HG03521 (cell line): ENCODE measurements around the gene PPT1.
"Not testable (repeated sequence)": the region's sequence is repeated elsewhere in the genome, so short reads cannot be mapped to it uniquely, and the experiment has no call there.

Source experiments
- ATAC-seq: cut with Tn5 transposase; IDR thresholded peaks from one replicate; pipeline ENCODE4 v1.9.1; 2021; ENCODE audit warnings: mild to moderate bottlenecking, moderate library complexity; ENCODE audit not compliant: unreplicated experiment

The PPT1 gene

DNA sequence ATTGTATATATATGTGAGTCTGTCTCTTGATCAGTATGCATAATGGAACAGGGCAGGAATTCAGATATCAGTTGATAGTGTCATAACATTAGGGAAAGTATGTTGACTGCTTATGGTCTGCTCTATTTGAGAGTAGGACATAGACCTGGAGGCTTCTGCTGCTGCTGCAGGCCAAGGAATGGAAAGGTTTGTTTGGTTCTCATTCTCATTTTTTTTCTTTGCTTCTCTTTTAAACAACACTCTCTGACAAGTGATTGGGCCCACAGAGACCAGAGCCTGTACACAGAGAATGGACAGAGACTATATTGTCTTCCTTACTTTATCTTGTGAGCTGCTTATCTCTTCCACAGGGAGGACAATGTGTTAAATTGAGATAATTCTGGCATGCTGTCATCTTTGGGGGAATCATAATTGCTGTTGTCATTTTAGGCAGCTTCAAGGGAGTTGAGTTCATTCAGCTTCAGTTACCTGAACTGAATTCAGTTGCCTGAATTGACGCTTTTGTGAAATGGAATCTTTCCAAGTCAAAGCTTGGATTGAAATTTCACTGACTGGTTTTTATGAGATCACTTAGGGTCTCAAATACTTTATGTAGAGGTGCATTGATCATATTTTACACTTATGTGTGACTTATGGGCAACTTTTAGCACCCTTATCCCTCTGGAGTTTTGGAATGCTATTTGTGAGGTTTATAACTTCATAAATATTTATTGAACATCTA lies 39.6 kb downstream of the PPT1 start:
- no peak for ATAC-seq

DNA sequence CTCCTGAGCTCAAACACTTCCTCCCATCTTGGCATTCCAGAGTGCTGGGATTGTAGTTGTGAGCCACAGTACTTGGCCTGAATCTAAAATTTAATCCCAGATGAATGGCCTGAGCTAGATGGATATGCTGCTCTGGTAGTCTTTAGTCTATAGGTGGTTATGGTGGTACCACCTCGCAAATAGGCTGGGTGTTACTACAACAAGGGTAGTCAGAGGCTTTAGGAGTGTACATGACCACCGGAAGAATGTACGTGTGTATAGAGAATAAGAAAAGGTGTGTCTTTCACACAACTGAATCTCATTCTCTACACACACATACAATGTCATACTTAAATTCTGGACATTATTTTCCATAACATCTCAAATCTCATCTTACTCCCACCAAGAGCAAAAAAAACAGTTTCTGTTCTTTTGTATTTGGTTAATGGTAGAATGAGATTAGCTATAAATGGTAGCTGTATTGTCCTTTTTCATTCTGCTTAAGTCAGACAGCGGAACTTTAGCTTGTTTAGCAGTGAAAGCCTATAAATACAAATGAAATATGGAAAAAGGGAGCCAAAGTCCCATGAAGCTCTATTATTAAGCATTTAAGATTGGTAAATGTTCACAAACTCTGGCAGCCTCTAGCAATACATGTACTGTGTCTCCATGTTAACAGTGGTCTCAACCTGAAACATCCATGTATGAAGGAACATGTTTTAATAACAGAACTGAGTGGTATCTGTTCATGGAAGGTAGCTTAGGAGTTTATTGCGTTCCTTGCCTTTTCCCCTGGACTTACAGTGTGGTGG lies 40.3 kb downstream of the PPT1 start:
- no peak for ATAC-seq

DNA sequence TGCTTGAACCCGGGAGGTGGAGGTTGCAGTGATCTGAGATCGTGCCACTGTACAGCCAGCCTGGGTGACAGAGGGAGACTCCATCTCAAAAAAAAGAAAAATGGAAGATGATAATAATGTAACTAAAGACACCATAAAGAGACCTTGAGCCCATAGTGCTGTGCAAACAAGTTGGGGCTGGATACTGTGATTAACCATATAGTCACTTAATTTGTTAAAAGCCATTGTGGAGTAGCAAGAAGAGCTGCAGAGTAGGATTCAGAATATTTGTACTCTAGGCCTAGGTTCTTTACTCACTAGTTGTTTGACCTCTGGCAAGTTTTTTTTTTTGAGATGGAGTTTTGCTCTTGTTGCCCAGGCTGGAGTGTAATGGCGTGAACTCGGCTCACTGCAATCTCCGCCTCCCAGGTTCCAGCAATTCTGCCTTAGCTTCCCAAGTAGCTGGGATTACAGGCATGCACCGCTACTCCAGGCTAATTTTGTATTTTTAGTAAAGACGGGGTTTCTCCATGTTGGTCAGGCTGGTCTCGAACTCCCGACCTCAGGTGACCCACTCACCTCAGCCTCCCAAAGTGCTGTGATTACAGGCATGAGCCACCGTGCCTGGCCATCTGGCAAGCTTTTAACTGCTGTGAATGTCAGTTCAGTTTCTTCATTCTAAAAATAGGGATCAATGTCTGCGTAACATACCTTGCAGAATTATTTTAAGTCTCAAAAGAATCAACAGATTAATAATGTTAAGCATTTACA lies 43.7 kb downstream of the PPT1 start:
- ATAC-seq = no peak

GRCh38 chr1:40050863-40051262 lies 46.2 kb downstream of the PPT1 start:
- ATAC-seq = no peak

DNA sequence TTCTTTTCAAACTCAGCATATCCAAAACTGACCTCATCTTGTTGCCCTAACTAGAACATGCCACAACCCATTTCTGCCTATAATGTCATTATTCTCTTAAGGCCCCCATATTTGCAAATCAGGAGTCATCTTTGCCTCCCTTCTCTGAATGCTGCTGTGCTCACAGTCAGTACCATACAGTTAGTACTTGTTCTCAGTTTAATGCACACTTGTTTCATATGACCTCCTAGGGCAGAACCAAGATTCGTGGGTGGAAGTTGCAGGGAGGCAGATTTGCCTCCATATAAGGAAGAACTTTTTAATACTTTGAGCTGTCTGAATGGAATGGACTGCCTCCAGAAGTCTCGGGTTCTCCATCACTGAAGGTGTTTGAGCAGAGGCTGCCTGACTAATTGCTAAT lies 47.3 kb downstream of the PPT1 start:
- no peak for ATAC-seq

GRCh38 chr1:40047769-40048168 lies 49.3 kb downstream of the PPT1 start:
- ATAC-seq = no peak

DNA sequence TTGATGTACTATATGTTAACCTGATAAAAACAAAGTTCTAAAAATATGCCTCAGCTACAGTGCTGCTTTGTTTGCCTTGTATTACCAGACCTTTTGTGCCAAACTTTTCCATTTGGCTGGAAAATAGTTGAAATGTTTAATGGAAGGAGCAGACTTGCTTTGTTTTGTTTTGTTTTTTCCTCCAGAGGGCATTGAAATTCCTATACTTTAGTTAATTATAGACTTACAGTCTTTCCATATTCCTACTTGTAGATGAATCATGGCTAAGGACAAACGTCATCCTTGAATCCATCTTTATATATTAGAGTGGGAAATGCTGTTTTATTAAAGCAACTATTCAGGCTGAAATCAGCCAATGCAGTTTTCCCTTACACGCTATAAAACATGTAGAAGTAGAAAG lies 49.8 kb downstream of the PPT1 start:
- no peak for ATAC-seq

- no peak for ATAC-seq
Observed at GRCh38 chr1:40045766-40046165, 51.3 kb downstream of the PPT1 start.

- no peak for ATAC-seq
Observed at GRCh38 chr1:40045182-40045581, 51.9 kb downstream of the PPT1 start.

- ATAC-seq = no peak
Observed at GRCh38 chr1:40044110-40044509, 52.9 kb downstream of the PPT1 start.

DNA sequence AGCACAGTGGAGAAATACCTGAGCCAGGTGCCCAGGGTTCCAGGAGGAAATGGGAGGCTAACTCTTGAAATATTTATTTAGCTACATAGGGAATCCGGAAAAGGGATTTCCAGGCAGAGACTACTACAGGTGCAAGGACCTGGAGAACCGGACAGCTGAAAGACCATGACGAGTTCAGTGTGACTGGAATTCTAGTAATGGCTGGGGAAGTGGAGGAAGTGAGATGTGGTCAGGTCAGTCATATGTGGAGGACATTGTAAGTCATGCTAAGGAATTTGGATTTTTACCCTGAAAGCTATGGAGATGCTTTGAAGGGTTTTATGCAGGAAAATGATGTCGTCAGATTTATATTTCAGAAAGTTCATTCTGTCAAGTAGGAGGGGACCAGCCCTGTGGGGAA lies 54.7 kb downstream of the PPT1 start:
- no peak for ATAC-seq

DNA sequence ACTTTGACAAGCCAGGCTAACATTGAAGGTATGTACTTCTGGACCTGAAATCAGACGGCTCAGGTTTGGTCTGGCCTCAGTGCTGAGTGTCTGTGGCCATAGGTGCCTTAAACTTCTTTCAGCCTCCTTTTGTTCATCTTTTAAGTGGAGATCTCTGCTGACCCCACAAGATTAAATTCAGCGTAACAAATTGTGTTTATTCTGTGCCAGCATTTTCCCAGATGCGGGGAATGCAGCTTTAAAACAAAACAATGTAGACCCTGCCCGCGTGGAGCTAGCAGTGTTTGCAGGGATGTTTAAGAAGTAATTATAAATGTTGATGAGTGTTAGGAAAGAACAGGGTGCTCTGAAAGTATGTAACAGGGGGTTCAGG lies 55.6 kb downstream of the PPT1 start:
- ATAC-seq = no peak

DNA sequence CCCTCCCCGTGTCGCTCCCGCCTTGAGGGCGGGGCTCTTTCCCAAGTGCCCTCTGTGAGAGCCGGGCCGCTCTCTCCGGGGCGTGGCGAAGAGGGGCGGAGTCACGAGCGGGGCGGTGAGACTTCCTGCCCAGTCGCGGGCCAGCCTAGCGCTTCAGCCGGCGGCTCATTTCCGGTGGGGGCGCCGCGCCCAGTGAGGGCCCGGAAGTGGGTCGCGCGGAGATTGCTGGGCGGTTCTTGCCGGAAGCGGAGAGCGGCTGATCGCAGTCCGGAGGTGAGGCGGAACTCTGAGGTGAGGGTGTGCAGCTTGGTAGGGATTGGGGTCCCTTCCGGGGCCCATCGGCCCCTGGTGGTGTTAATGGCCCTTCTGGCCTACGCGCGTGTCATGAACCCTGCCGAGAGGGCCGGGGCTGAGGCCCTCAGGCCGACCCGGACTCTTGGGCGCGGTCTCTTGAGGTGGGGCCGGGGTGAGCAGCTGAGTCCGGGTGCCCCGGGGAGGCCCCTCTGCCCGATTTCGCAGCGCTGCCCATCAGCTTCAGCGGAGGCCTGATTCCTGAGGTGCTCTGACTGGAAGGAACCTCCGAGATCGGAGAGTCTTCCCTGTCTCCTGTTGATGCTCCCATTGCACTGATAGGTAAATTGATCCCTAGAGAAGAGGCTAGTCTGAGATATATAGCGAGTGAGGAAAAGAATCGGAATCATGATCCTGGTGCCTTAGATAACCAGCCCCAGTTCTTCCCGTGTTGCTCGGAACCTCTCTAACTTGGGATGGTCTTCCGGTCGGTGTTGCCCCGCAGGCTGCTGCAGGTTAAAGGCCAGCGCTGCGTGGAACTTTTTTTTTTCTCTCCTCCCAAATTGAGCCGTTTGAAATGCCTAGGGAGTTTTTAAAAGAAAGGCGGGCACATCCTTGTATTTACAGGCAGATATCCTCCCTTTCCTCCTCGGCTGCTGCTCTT lies 56.3 kb downstream of the PPT1 start, which contains the start of gene CAP1:
Gene CAP1 (plus strand): TSS at position 219 of the 955 bp plus-strand sequence. CDS start 18,618 bp downstream, outside the sequence.
- ATAC-seq = peak; percentile 87

DNA sequence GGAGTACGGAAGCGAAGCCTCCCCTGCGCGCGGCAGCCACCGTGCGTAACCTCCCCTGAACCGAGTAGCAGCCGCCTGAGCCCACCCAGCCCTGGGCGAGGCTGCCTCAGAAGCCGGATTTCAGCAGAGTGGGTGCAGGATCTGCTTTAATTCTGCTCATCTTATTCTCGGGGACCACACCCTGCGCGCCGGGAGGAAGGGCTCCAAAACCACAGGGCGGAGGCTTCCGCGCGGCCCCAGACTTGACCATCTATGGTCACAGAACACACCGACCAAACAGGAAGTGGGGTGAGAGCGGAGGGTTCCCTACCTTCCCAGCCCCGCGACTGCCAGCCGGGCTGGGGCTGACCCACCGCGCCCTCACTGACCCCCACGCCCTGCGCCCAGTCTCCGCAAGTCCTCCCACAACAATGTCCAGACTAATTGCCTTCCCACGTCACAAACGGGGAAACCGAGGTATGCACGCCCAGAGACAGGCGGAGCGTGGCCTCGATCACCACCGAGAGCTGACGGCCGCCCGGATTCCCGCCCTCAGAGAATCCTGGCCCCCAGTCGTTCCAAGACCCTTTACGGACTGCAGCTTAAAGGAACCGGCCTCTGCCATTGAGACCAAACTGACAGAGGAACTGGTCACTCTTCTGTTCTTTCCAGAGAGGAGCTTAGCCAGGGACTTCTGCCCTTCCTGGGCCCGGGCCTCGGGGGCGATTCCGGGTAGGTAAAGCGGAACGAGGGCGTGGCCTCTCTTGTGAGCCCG lies 57.1 kb downstream of the PPT1 start:
- ATAC-seq = peak; percentile 46

- ATAC-seq = peak; percentile 2
Observed at GRCh38 chr1:40039245-40039756, 57.8 kb downstream of the PPT1 start.

- no peak for ATAC-seq
Observed at GRCh38 chr1:40038697-40039096, 58.4 kb downstream of the PPT1 start.

GRCh38 chr1:40037254-40037653 lies 59.8 kb downstream of the PPT1 start:
- ATAC-seq = not testable (repeated sequence)

- ATAC-seq = no peak
Observed at GRCh38 chr1:40036574-40036973, 60.5 kb downstream of the PPT1 start.

- no peak for ATAC-seq
Observed at GRCh38 chr1:40034869-40035268, 62.2 kb downstream of the PPT1 start.
